GM19328 (cell line): Measurements from ENCODE around the gene ZNF394.

Experiments used
- ATAC-seq: cut with Tn5 transposase; IDR thresholded peaks from one replicate; pipeline ENCODE4 v1.9.1; 2021; ENCODE audit warnings: mild to moderate bottlenecking, moderate library complexity; ENCODE audit not compliant: unreplicated experiment

The ZNF394 gene

DNA sequence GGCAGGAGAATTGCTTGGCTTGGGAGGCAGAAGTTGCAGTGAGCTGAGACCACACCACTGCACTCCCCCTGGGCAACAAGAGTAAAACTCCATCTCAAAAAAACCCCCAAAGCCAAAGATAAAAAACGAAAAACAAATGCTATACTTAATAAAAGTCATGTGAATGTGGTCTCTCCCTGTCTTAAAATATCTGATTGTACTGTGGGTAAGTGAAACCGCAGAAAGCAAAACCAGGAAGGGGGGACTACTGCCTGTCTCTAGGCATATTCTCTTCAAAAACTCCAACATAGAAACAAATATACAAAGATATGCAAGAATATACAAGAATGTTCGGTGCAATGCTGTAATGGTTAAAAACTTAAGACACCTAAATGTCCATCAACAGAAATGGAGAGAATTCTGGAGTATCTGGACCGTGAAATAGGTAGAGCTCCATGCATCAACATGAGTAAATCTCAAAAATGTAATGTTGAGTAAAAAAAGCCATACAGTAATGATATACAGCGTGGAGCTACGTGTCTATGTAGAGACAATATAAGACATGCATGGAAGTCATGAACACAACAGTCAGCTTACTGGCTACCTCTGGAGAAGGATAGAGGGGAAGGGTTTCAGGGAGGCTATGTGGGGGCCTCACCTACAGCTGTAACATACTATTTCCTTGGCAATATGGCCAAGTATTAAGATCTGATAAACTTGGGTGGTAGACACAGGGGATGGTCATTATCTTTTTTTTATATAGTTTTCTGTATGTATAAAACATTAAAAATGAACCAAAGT is 2.1 kb downstream of the ZNF394 start:
- ATAC-seq = no peak

DNA sequence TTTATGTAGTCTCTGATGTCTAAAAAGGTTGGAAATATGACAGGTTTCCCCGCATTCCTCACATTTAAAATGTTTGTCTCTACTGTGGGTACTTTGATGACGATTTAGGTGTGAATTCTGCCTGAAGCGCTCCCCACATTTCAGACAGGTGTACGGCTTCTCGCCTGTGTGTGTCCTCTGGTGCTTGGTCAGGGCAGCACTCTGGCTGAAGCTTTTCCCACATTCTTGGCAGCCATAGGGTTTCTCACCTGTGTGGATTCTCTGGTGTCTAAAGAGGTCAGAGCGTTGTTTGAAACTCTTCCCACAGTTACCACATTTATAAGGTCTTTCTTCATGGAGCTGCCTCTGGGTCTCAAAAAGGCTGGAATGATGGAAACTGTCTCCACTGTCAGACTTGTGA is 6.3 kb downstream of the ZNF394 start:
- no peak for ATAC-seq

DNA sequence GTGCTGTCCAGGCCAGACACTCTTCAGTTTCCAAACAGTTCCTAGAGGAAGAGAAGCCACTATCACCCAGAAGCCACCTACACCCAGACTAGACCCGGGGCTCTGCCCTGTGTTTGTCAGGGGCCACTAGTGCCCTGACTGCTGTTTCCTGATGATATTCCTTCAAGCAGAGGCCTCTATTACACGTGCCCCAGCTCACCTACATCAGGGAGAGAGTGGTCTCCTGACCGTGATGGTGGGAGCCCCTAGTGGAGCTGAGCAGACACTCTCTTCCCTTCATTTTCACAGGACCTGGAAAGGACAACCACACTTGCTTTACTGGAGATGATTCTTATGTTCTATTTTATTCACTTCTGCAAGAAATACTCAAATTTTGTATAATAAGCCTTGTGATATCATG is 9.2 kb downstream of the ZNF394 start:
- no peak for ATAC-seq

DNA sequence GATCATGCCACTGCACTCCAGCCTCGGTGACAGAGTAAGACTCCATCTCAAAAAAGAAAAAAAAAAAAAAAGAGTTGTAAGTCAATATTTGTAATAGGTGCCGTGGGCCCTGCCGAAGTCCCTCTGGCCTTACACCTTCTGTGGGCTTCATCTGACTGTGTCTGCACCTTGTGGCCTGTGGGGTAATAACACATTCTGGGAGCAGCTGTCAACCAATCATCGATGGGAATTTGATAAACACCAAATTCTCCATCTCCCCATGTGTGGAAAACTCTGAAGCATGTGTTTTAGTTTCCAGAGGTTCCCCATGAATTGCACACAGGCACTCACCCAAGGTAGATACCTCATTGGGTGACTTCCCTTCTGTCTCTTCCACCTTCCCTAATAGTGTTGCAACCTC is 10.8 kb downstream of the ZNF394 start:
- ATAC-seq = no peak

DNA sequence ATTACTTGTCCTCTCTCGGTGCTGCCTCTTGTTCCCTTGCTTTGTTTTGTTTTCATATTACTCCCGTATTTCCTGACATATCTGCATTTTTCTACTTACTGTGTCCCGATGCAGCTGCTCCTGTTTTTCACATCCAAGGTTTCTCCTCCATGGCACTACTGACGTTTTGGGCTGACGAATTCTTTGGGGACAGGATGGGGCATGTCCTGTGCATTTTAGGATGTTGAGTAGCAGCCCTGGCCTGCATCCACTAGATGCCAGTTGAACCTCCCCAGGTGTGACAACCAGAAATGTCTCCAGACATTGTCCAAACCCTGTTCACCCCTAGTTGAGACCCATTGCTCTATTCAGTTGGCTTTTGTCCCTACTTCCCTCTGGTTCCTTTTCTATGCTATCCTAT is 15.0 kb downstream of the ZNF394 start:
- ATAC-seq = no peak

DNA sequence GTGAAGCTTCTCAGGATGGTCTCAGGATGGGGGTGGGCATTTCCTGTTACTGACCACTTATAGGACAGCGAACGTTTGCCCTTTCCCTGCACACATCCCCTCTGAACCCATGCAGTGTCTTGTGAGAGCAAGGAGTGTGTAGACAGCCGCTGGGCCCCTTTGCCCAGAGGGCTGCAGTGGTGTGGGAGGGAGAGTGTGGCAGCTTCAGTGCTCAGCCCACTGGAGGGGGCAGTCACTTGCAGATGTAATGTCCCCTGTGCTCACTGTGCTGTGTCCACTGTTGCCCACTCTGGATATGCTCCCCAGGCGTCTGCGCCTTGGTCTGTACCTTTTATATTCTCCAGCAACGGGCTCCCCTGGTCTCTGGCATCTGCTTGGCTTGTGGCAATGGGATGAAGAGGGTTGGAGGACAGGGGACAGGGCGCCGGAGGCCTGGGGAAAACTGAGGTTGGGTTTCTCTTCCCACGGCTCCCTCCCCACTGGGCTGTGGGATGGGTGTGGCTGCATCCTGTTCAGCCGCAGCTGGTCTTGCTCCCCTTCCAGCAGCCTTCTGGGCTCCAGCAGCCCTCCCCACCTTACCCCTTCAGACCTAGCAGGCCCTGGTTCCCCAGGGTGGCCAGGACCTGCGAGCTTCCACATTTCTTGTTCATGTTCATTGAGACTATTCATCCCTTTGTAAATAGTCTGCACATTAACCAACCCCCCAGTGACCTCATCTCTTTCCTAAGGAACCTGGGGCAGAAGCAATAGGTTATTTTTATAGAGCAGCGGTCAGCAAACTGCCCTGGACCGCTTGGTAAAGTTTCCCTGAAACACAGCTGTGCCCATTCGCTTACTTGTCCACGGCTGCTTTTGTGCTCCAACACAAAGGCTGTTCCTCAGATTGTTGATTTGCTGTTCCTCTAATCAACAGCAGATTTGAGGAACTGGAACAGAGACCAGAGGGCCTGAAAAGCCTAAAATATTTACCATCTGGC is 21.3 kb downstream of the ZNF394 start:
- no peak for ATAC-seq

DNA sequence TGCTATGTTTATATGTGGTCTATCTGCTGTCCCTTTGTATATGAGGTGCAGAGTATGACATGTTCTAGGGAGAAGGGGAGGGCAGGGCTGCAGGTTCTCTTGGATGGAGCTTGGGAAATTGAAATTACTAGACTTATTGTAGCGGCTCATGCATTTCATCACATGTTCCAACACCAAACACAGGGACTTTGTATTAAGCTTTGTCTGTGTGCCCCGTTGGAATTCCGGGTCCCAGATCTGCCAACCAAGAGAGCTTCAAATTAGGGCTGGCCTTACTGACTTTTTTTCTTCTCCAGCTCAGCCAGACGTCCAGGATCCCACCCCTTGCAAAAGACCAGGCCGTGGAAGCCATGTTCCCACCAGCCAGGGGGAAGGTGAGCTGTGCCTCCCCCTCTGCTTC is 24.0 kb downstream of the ZNF394 start:
- no peak for ATAC-seq

DNA sequence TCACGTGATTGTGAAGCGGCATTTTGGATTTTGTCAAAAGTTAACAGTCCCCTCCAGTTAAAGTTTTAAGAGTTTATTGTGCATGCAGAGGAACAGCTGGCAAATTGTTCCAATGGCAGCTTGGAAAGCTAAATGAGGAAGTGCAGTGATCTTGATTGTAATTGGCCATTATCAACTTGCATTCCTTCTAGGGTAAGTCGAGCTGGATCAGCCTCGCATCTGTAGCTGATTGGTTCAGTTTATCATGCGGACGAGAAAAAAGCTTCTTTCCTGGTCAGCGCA is 26.8 kb downstream of the ZNF394 start:
- no peak for ATAC-seq

DNA sequence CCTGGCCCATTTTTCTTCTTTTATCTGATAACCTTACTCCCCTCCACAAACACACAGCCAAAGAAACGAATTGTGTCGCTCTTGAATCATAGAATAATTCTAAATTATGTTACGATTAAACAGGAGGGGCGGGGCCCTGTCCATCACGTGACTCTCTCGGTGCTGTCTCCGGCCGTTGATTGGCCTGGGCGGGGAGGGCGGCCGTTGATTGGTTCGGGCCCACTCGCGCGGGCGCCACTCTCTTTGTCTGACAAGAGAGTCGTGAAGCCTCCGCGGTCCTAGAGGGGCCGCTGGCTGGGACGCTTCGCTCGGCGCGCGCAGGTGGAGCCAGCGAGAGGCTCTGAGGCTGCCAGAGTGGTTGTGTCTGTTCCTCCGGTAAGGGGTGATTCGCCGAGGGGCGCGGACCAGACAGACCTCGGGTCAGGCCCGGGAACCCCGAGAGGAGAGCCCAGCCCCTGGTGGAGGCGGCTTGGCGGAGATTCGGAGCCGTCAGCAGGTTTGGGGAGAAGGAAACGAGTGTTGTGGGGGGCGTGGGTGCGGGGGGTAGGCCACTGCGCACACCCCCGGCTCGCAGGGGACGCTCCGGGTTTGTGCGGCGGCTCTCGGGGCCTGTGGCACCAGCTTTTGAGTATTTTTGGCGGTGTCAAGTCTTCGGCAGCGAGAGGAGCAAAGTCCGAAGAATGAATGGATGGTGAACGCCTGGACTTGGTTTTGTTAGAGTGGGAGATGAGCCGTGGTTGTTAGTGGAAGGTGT is 27.3 kb downstream of the ZNF394 start, which contains the start of gene ZNF789:
Gene ZNF789 (plus strand): TSS at position 330 of the 754 bp plus-strand sequence. CDS start 3,567 bp downstream, outside the sequence.
- ATAC-seq = peak; percentile 96

DNA sequence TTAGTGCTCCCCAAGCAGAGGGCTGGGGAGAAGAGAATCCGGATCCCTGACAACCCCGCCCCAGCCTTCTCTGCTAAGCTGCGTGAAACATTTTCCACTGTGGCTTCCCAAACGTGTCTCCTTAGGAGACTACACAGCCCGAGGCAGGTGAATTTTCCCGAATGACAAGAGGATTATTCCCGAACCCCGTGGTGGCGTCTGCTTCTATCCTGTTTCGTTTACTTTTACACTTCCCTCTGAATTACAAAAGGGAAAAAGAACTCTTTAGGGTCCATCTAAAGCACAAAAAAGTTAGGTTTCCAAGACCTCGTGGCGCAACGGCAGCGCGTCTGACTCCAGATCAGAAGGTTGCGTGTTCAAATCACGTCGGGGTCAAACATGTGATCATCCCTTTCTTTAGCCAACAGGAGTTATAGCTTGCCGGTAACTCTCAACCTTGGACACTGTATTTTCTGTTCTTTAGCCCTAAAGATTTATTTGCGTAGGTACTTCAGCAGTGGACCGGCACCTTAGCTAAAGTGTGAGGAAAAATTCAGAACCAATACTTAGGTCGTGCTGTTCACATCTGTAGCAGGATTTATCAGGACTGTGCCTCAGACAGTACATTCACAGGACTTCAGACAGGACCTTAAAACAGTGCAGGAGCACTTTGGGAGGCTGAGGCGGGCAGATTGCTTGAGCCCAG is 30.6 kb downstream of the ZNF394 start:
- ATAC-seq = no peak

DNA sequence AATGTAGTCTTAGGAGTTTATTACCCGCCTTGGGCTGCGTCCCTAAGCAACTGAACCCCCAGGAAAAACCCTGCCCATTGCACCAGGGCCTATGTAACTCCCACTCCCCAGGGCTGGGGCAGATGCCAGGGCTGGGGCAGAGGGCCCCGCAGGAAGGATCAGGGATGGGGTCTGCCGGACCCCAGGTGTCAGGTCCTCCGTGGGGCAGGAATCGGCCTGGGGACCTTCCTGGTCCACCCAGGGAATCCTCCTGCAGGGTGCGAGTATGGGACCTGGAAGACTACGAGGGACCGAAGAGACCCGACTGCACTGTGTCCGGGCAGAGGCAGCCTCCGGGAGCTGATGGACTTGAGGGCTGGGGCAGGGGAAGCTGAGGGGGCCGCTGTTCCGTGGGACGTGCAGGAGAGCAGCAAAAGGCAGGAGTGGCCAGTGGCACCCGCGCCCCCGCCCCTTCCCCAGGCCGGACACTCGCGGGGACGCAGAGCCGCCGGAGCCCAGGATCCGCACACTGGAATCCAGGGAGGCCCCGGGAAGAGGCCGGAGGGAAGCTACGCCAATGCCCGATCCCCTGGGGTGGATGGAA is 31.7 kb downstream of the ZNF394 start:
- ATAC-seq = no peak

DNA sequence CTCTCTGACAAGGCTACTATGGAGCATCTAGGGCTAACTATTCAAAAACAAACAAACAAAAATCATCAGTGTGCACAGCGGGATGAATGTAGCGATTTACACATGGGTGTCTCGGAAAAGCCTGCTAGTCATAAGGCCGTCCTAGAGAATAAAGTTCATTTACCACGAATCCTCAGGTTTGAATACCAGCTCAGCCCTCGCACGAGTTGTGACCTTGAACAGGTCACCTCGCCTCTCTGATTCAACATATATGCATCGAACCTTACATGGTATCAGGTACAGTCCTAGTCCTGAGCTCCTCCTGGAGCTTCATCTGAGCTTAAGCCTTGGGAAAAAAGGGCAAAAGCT is 34.7 kb downstream of the ZNF394 start:
- ATAC-seq = peak; percentile 14

DNA sequence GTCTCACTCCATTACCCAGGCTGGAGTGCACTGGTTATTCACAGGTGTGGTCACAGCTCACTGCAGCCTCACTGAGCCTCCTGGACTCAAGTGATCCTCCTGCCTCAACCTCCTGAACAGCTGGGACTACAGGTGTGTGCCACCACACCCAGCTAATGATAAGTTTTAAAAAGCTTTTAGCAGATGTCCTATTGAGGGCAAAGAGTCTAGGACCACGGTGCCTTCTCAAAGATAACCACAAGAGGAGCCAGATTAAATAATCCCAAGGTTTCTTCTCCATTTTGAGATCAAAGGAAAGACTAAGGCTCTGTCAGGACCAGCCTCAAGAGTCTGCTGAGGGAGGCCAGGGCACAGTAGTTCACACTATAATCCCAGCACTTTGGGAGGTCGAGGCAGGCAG is 38.9 kb downstream of the ZNF394 start:
- no peak for ATAC-seq

DNA sequence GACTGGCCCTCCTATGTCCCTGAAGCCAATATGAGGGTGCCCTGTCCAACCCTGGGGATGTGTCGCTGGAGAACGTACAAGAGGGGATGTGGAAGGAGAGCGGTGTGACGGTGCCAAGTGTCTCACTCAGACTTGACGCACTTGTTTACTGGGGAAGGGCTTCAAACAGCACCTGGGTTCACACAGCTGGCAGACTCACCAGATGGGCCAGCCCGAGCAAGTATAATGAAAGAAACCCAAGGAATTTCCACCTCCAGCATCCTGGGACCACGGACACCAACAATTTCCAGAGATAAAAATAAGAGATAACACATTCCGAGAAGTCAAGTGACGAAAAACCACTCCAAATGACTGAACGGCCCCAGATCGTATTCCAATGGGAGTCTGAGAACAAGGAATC is 39.4 kb downstream of the ZNF394 start:
- ATAC-seq = no peak

DNA sequence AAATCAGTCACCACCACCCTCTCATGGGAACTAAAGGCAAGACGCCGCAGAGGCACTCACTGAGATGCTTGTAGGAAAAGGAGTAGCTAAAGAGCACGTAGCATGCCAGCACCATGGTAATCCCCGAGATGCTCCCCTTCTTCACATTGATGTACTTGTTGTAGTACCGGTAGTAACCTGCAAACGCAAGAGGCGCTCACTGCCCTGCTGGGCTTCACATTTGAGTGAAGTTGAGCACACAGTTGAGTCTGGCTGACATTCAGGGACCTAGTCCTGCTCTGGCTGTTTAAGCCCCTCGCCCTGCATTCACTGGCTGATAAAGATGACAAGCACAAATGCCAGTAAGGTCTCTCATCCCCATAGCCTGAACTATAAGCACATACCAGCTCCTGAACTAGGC is 41.0 kb downstream of the ZNF394 start:
- ATAC-seq = no peak

DNA sequence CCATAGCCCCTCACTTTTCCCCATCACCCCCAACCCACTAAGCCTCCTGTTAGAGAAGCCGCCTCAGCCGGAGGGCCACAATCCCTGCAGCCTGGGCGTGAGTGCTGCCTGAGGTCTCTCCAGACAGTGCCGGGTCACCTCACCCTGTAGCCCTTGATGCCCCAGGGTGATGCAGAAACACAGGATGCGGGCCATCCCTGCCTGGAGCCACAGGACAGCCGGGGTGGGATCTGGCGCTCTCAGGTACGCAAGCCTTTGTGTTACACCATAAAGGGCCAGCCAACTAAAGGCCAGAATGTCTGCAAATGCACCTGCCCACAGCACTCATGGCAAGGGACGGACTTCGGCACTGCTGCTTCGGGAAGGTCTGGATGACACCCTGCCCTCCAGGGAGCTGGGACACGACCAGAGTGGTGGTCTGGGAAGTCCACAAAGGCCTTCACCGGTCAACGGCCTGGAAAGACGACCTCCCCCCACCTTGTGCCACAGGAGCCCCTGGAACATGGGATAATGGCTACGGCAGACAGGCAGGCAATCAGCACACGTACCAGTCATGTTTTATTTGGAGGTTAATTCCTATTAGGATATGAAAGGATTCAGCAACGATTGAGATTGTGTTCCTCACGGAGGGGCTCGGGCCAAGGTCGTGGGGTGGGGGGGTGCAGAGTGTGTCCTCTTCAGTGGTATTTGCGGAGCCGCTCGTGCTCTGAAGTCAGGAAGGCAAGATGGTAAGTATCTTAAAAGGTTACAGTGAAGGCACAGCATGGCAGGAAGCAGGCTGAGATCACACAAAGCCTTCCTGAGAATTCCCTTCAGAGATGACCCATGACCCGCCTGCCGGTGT is 42.2 kb downstream of the ZNF394 start:
- ATAC-seq = no peak

DNA sequence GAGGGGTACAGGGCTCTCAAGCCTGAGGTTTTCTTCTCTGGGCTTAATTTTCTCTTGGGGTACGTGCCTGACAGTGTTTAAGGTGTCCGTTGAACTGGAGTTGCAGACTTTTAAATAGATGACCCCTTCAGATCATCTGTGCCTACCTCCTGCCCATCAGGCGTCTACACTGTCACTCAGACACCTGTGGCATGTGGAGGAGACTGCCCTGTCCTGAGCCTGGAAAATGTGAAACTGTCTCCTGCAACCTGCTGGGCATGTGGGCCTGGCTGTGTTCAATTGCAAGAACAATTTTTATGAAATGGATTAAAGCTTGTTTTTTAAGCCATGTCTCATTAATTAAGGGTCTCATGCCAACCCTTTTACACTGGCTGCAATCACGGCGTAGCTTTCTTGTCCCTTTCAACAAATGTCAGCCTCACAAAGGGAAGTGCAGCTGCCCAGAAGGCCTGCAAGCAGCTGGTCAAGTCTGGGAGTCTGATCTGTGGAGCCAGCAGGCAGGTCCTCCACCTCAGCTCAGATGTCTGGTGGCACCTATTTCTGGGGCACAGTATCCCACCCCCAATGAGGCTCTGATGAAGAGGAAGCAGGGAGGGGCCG is 42.9 kb downstream of the ZNF394 start:
- ATAC-seq = no peak

DNA sequence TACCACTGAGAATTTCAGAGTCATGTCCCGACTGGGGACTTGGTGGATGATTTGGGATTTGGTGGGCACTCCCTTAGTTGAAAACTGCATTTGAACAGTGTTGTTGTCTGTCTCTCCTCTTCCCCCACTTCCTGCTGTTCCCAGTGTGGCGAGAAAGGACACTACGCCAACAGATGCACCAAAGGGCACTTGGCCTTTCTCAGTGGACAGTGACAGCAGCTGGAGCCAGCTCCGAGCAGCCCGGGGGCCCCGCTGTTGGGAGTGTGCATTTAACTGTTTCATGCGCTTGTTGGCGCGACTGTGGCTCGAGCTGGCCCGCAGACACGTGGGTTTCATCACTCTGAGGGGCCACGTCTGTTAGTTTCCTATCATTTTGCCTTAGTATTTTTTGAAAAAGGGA is 43.8 kb downstream of the ZNF394 start:
- ATAC-seq = no peak

DNA sequence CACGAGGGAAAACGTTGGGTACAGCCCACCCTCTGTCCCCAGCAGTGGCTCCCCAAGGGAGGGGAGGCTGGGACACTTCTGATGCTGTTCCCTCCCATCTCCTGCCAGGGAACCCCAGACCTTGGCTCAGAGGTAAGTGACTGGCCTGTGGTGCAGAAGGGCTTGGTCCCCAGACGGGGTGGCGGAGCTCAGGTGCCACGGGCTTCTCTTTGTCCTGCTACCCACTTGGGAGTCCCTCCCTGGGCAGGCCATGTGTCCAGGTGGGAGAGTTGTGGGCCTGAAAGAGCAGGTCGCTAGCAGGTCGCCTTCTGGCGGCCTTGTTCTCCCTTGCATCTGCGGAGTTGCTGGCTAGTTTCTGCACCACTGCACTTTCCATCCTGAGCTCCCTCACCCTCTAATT is 44.2 kb downstream of the ZNF394 start:
- no peak for ATAC-seq
